H1 (cell line): ENCODE results near the gene TCERG1. TPM values are rescaled to one million over a fixed set of nuclear protein-coding genes. Genes with fewer than 3 reads are reported as not detected.

Source experiments
- CTCF ChIA-PET: fragments of 300-600 bp; sonication (Branson Sonifier 250); formaldehyde crosslinking; loops from one replicate; lab custom pipeline; 2021; ENCODE audit not compliant: partially characterized antibody; lab: Charles Lee
- POLR2A ChIA-PET: fragments of 300-600 bp; sonication (Branson Sonifier 250); formaldehyde crosslinking; loops from one replicate; lab custom pipeline; 2021; ENCODE audit warnings: inconsistent platforms; ENCODE audit not compliant: partially characterized antibody; lab: Charles Lee
- DNase-seq, 2 experiments: peaks; one replicate each; pipeline versions ENCODE4 v3.0.0 to v3.0.0-alpha.2; 2010 to 2022; ENCODE audit warnings: low spot score in 2 of 2, low read depth in 1 of 2, mixed read lengths in 1 of 2
- FAIRE-seq: peaks from 2 replicates; lab custom pipeline; 2011; peaks lifted over from hg19 to GRCh38; lab: Jason Lieb, UNC
- H2AFZ ChIP-seq: 2 replicates; pipeline ENCODE4 v1.8.1; 2012; ENCODE audit warnings: low read length, inconsistent platforms
- H2AK5ac ChIP-seq: 2 replicates; pipeline ENCODE4 v1.6.1; 2013; ENCODE audit warnings: low read depth, low read length
- H2BK120ac ChIP-seq: replicated peaks from 2 replicates; pipeline ENCODE3; 2013; ENCODE audit warnings: low read depth, low read length, inconsistent platforms
- H2BK12ac ChIP-seq: 2 replicates; pipeline ENCODE4 v1.6.1; 2013; ENCODE audit warnings: low read depth, low read length
- H2BK15ac ChIP-seq: 2 replicates; pipeline ENCODE4 v1.6.1; 2013; ENCODE audit warnings: low read length
- H2BK20ac ChIP-seq: 2 replicates; pipeline ENCODE4 v1.6.1; 2013; ENCODE audit warnings: low read length
- H2BK5ac ChIP-seq: 2 replicates; pipeline ENCODE4 v1.6.1; 2013; ENCODE audit warnings: low read depth, low read length
- H3K14ac ChIP-seq: 2 replicates; pipeline ENCODE4 v1.6.1; 2013; ENCODE audit warnings: inconsistent platforms; ENCODE audit not compliant: insufficient read length
- H3K18ac ChIP-seq: 2 replicates; pipeline ENCODE4 v1.6.1; 2013; ENCODE audit warnings: low read length; ENCODE audit errors: extremely low read depth
- H3K23ac ChIP-seq: 2 replicates; pipeline ENCODE4 v1.6.1; 2013; ENCODE audit warnings: inconsistent platforms; ENCODE audit not compliant: insufficient read length
- H3K23me2 ChIP-seq: 2 replicates; pipeline ENCODE4 v1.6.1; 2013; ENCODE audit warnings: low read depth, low read length
- H3K27ac ChIP-seq: 2 replicates; pipeline ENCODE4 v1.6.1; 2011; ENCODE audit warnings: low read depth, low read length, inconsistent platforms
- H3K27me3 ChIP-seq, 4 experiments: replicated peaks in 1 of 4; 1 replicate in 1 of 4; 2 replicates in 3 of 4; pipeline versions ENCODE4 v1.6.1 to v1.8.1; 2011 to 2013; ENCODE audit warnings: low read length in 3 of 4, mild to moderate bottlenecking in 3 of 4, inconsistent platforms in 2 of 4, mixed read lengths in 2 of 4, moderate library complexity in 1 of 4; ENCODE audit not compliant: control insufficient read depth in 3 of 4, insufficient read depth in 3 of 4; ENCODE audit errors: extremely low read depth in 1 of 4
- H3K36me3 ChIP-seq, 4 experiments: 2 replicates each; pipeline versions ENCODE4 v1.6.1 to v1.8.1; 2011 to 2013; ENCODE audit warnings: mild to moderate bottlenecking in 4 of 4, low read length in 3 of 4, moderate library complexity in 2 of 4, control low read depth in 1 of 4, inconsistent platforms in 1 of 4; ENCODE audit not compliant: insufficient read depth in 4 of 4, control insufficient read depth in 2 of 4
- H3K4ac ChIP-seq: replicated peaks from 2 replicates; pipeline ENCODE3; 2013; ENCODE audit warnings: low read length, low read depth, mixed read lengths, inconsistent platforms; ENCODE audit not compliant: insufficient read length
- H3K4me1 ChIP-seq, 4 experiments: replicated peaks in 1 of 4; 1 replicate in 1 of 4; 2 replicates in 3 of 4; pipeline versions ENCODE4 v1.6.1 to v1.8.1; 2011 to 2013; ENCODE audit warnings: low read length in 3 of 4, inconsistent platforms in 2 of 4, mixed read lengths in 1 of 4; ENCODE audit not compliant: insufficient read depth in 4 of 4, control insufficient read depth in 3 of 4
- H3K4me2 ChIP-seq, 2 experiments: 2 replicates each; pipeline versions ENCODE4 v1.6.1 to v1.8.1; 2011 to 2013; ENCODE audit warnings: low read depth in 2 of 2, low read length in 2 of 2, control low read depth in 1 of 2, inconsistent platforms in 1 of 2, mild to moderate bottlenecking in 1 of 2; ENCODE audit not compliant: insufficient read depth in 1 of 2
- H3K4me3 ChIP-seq, 4 experiments: fragments of 200-600, 300-600 bp in 1 of 4; sonication (generic), shearing (Covaris generic), sonication (Bioruptor Twin) in 1 of 4; 2 replicates each; pipeline versions ENCODE4 v1.5.1 to v1.8.1; 2011 to 2016; ENCODE audit warnings: low read length in 4 of 4, low read depth in 3 of 4, control low read depth in 2 of 4, inconsistent platforms in 2 of 4, mild to moderate bottlenecking in 2 of 4, mixed read lengths in 1 of 4, moderate library complexity in 1 of 4; ENCODE audit not compliant: insufficient read depth in 2 of 4; ENCODE audit errors: extremely low read depth in 1 of 4
- H3K56ac ChIP-seq: replicated peaks from 2 replicates; pipeline ENCODE3; 2013; ENCODE audit warnings: low read depth, mild to moderate bottlenecking, mixed read lengths, low read length, inconsistent platforms; ENCODE audit not compliant: insufficient read length
- H3K79me1 ChIP-seq: 2 replicates; pipeline ENCODE4 v1.6.1; 2013; ENCODE audit warnings: low read depth, low read length, control low read depth
- H3K79me2 ChIP-seq, 2 experiments: 2 replicates each; pipeline versions ENCODE4 v1.6.1 to v1.8.1; 2012 to 2013; ENCODE audit warnings: low read length in 2 of 2, mild to moderate bottlenecking in 2 of 2, inconsistent platforms in 1 of 2; ENCODE audit not compliant: insufficient read depth in 2 of 2, control insufficient read depth in 1 of 2
- H3K9ac ChIP-seq, 4 experiments: replicated peaks in 1 of 4; 1 replicate in 1 of 4; 2 replicates in 3 of 4; pipeline versions ENCODE4 v1.6.1 to v1.8.1; 2011 to 2013; ENCODE audit warnings: low read depth in 3 of 4, low read length in 3 of 4, control low read depth in 2 of 4, mild to moderate bottlenecking in 2 of 4, moderate library complexity in 2 of 4, inconsistent platforms in 1 of 4; ENCODE audit errors: extremely low read depth in 1 of 4
- H3K9me3 ChIP-seq, 2 experiments: 2 replicates each; pipeline versions ENCODE4 v1.6.1 to v1.8.1; 2012 to 2013; ENCODE audit warnings: mild to moderate bottlenecking in 2 of 2, moderate library complexity in 2 of 2, control low read depth in 1 of 2, inconsistent platforms in 1 of 2, low read depth in 1 of 2, low read length in 1 of 2, mixed read lengths in 1 of 2; ENCODE audit not compliant: insufficient read depth in 2 of 2
- H4K20me1 ChIP-seq, 2 experiments: replicated peaks in 1 of 2; 2 replicates each; pipeline versions ENCODE3 to v1.8.1; 2011 to 2013; ENCODE audit warnings: inconsistent platforms in 2 of 2, low read length in 2 of 2, mild to moderate bottlenecking in 1 of 2; ENCODE audit not compliant: insufficient read depth in 2 of 2, control insufficient read depth in 1 of 2
- H4K5ac ChIP-seq: 2 replicates; pipeline ENCODE4 v1.6.1; 2013; ENCODE audit warnings: low read length, low read depth, mixed read lengths, inconsistent platforms; ENCODE audit not compliant: insufficient read length
- H4K8ac ChIP-seq: 2 replicates; pipeline ENCODE4 v1.8.0; 2013; ENCODE audit warnings: mild to moderate bottlenecking, moderate library complexity, low read length, inconsistent platforms; ENCODE audit not compliant: insufficient read depth; ENCODE audit errors: extremely low read depth
- H4K91ac ChIP-seq: replicated peaks from 2 replicates; pipeline ENCODE3; 2013; ENCODE audit warnings: low read length, mixed read lengths, inconsistent platforms; ENCODE audit not compliant: insufficient read length
- ASH2L ChIP-seq: fragments of 200-600, 300-600 bp; sonication (generic); IDR thresholded peaks from one replicate; pipeline ENCODE4 v1.7.1; 2017; ENCODE audit warnings: low read length
- BCL11A ChIP-seq, 2 experiments: IDR thresholded peaks; one replicate each; pipeline ENCODE4 v1.6.1; 2011; ENCODE audit warnings: low read depth in 2 of 2, low read length in 2 of 2, mild to moderate bottlenecking in 2 of 2
- CBX8 ChIP-seq: fragments of 300-800, 300-1000 bp; sonication (generic); IDR thresholded peaks from 2 replicates; pipeline ENCODE4 v1.7.1; 2016; ENCODE audit warnings: low read depth, low read length, borderline replicate concordance
- CREB1 ChIP-seq: IDR thresholded peaks from 2 replicates; pipeline ENCODE4 v1.6.1; 2012; ENCODE audit warnings: inconsistent platforms
- EP300 ChIP-seq, 2 experiments: IDR thresholded peaks; 1 replicate in 1 of 2; 2 replicates in 1 of 2; pipeline ENCODE4 v1.6.1; 2011 to 2012; ENCODE audit warnings: low read depth in 2 of 2, low read length in 2 of 2, mild to moderate bottlenecking in 2 of 2, borderline replicate concordance in 1 of 2, inconsistent platforms in 1 of 2, moderate library complexity in 1 of 2
- FOSL1 ChIP-seq: IDR thresholded peaks from 2 replicates; pipeline ENCODE4 v1.6.1; 2011; ENCODE audit warnings: mild to moderate bottlenecking, low read depth, low read length, moderate library complexity; ENCODE audit not compliant: insufficient read depth
- JUN ChIP-seq: IDR thresholded peaks from 2 replicates; pipeline ENCODE4 v1.6.1; 2011; ENCODE audit warnings: low read depth, mild to moderate bottlenecking, improper control_type of control experiment, low read length
- POLR2A ChIP-seq, 2 experiments: IDR thresholded peaks; 1 replicate in 1 of 2; 2 replicates in 1 of 2; pipeline ENCODE4 v1.6.1; 2011; ENCODE audit warnings: low read depth in 2 of 2, low read length in 2 of 2, mild to moderate bottlenecking in 2 of 2; ENCODE audit errors: control extremely low read depth in 1 of 2
- TEAD4 ChIP-seq: IDR thresholded peaks from 2 replicates; pipeline ENCODE4 v1.6.1; 2012; ENCODE audit warnings: low read depth, low read length, inconsistent platforms, mixed read lengths
- ZNF274 ChIP-seq: IDR thresholded peaks from 2 replicates; pipeline ENCODE4 v1.7.0; 2012; ENCODE audit warnings: low read length, borderline replicate concordance; ENCODE audit errors: extremely low read depth
- WGBS, 2 experiments: shearing (Covaris generic) in 1 of 2; methylation state at CpG; one replicate each; pipeline versions ENCODE4 v1.1.6 to v1.1.7; 2013 to 2015; ENCODE audit warnings: low lambda C conversion rate in 2 of 2, mixed read lengths in 2 of 2, inconsistent platforms in 1 of 2, low coverage in 1 of 2, missing lambda C conversion rate in 1 of 2; ENCODE audit not compliant: insufficient replicate concordance in 2 of 2, insufficient coverage in 1 of 2, insufficient read length in 1 of 2; ENCODE audit errors: extremely low coverage in 1 of 2, missing lambda C conversion rate in 1 of 2; 5-methylcytosine and 5-hydroxymethylcytosine counted together
- polyA plus RNA-seq, 7 experiments: library from polyadenylated mRNA; depleted of rRNA in 3 of 7; stranded (reverse) in 5 of 7; unstranded in 2 of 7; fragments of >200 nt in 5 of 7; fragments of 200-250 nt in 2 of 7; gene quantifications; 1 replicate in 5 of 7; 2 replicates in 1 of 7; 4 replicates in 1 of 7; pipeline versions ENCODE4 v1.2.1 to v1.2.3, GENCODE V29; 2011 to 2013; ENCODE audit warnings: missing spikeins in 2 of 7, mixed read lengths in 2 of 7
- total RNA-seq: library from RNA; stranded (reverse); fragmentation: NEBNext Ultra II Directional; extraction: Animal tissue kit (Norgen Biotek cat#: 25700); gene quantifications from 2 replicates; pipeline ENCODE4 v1.2.1, GENCODE V29; 2021
- TF ChIP-seq, protein P1 (sequence below): IDR thresholded peaks from 2 replicates; pipeline ENCODE4 v1.6.1; 2012; ENCODE audit warnings: low read length, inconsistent platforms
- TF ChIP-seq, protein P2 (sequence below): IDR thresholded peaks from 2 replicates; pipeline ENCODE4 v1.6.1; 2012; ENCODE audit warnings: inconsistent platforms

The TCERG1 gene
- total and polyA plus RNA-seq, 2 of the 8 experiments (the other 6 are each of a cell fraction or from before 2014, with no cell fraction given): 105 to 122 TPM

DNA sequence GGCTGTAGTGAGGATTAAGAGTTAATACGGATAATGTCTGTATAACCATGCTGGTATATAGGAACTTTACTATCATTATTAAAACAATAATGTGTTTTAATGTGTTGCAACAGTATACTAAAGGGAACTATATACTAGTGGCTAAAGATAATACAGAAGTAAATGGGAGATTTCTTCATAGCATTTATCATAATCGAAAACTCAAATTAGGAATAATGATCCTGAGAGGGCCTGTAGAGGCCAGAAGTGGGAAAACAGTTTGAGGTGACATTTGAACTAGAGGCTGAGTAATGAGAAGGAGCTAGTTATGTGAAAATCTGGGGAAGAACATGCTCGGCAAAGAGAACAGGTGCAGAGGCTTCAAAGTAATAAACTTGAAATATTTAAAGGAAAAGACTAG is 2.9 kb downstream of the TCERG1 start:
- Histone ChIP-seq H3K4me3 (no peak overlapping the region), H2BK5ac (no peak overlapping the region), H3K79me2 (peaks cover 49 to 79% of the 10 kb centered on the region in 2 experiments), H2BK20ac (no peak overlapping the region), H2BK12ac (no peak overlapping the region), H2AK5ac (no peak overlapping the region), H3K79me1 (no peaks in the 10 kb centered on the region), H2BK15ac (no peak overlapping the region), H4K20me1 (peaks cover 10 to 23% of the 10 kb centered on the region in 2 experiments), H3K23me2 (peaks cover 5% of the 10 kb centered on the region; the same call in 1 of the 2 replicates), H4K8ac (no peak overlapping the region), H4K5ac (no peak overlapping the region), H4K91ac (no peak overlapping the region), H3K9me3 (no peaks in the 10 kb centered on the region), H3K9ac (no peak overlapping the region), H3K4me2 (no peak overlapping the region), H3K4ac (no peak overlapping the region), H2AFZ (no peak overlapping the region), H2BK120ac (no peak overlapping the region), H3K4me1 (peaks cover 3 to 9% (median 4%) of the 10 kb centered on the region in 4 experiments; a peak in 4 of 7 replicates), H3K27ac (no peak overlapping the region), H3K18ac (no peak overlapping the region), H3K27me3 (0 out of 7 replicates have a peak, but pooled peaks cover 0 to 2% (median 0%) of the 10 kb centered on the region in 4 experiments), H3K14ac (no peak overlapping the region), H3K36me3 (peaks cover 0 to 3% (median 1%) of the 10 kb centered on the region in 4 experiments; a peak in 3 of 8 replicates), H3K56ac (no peak overlapping the region), H3K23ac (no peak overlapping the region)
- WGBS, 2 experiments: 85% methylated on average over 3 of the region's 3 CpGs; no CpG with 5 or more reads in 1 of the 2 experiments
- ChIA-PET POLR2A (interaction anchor here (1.4 to 1.6 kb wide), 2 partner anchors 28 to 198 kb away, joined by 3 to 5 read pairs; no protein-coding TSS in a partner anchor), CTCF (interaction anchor here (0.6 to 1.2 kb wide), 6 partner anchors 16 to 1412 kb away, joined by 3 read pairs; no protein-coding TSS in a partner anchor)
- no peak for DNase-seq
- FAIRE-seq: no peak
- no peak for TF ChIP-seq CBX8
- TF ChIP-seq TEAD4: no peak
- TF ChIP-seq JUN: no peak
- TF ChIP-seq, protein P1, sequence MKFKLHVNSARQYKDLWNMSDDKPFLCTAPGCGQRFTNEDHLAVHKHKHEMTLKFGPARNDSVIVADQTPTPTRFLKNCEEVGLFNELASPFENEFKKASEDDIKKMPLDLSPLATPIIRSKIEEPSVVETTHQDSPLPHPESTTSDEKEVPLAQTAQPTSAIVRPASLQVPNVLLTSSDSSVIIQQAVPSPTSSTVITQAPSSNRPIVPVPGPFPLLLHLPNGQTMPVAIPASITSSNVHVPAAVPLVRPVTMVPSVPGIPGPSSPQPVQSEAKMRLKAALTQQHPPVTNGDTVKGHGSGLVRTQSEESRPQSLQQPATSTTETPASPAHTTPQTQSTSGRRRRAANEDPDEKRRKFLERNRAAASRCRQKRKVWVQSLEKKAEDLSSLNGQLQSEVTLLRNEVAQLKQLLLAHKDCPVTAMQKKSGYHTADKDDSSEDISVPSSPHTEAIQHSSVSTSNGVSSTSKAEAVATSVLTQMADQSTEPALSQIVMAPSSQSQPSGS: no peak
- TF ChIP-seq ASH2L: no peak
- TF ChIP-seq, protein P2, sequence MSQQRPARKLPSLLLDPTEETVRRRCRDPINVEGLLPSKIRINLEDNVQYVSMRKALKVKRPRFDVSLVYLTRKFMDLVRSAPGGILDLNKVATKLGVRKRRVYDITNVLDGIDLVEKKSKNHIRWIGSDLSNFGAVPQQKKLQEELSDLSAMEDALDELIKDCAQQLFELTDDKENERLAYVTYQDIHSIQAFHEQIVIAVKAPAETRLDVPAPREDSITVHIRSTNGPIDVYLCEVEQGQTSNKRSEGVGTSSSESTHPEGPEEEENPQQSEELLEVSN: no peak
- no peak for TF ChIP-seq ZNF274
- no peak for TF ChIP-seq POLR2A (IDR thresholded peaks at IDR 0.05; ENCODE audit: control extremely low read depth in 1 of 2, low read depth in 2 of 2, low read length in 2 of 2)
- TF ChIP-seq CREB1: no peak
- no peak for TF ChIP-seq BCL11A (IDR thresholded peaks at IDR 0.05; ENCODE audit: low read depth in 2 of 2, low read length in 2 of 2)
- no peak for TF ChIP-seq FOSL1
- TF ChIP-seq EP300 (IDR thresholded peaks at IDR 0.05; ENCODE audit: borderline replicate concordance in 1 of 2, low read depth in 2 of 2, low read length in 2 of 2): no peak
